Chondrocyte (in vitro differentiated cells): ENCODE data around the gene KRTAP4-12. TPM values are rescaled to one million over a fixed set of nuclear protein-coding genes. Genes with fewer than 3 reads are reported as not detected.
"Not testable (repeated sequence)": the region's sequence is repeated elsewhere in the genome, so short reads cannot be mapped to it uniquely, and the experiment has no call there.

Source experiments
- DNase-seq: peaks from one replicate; pipeline ENCODE4 v3.0.0; 2021; ENCODE audit warnings: mixed read lengths, low spot score
- H3K27ac Mint-ChIP-seq: one replicate; pipeline ENCODE4 v1.8.0; 2021; ENCODE audit warnings: mild to moderate bottlenecking, moderate library complexity, mixed read lengths; ENCODE audit not compliant: unreplicated experiment
- H3K27me3 Mint-ChIP-seq: 2 replicates; pipeline ENCODE4 v1.8.0; 2021; ENCODE audit warnings: low read depth, mixed read lengths
- H3K36me3 Mint-ChIP-seq: 2 replicates; pipeline ENCODE4 v1.8.0; 2021; ENCODE audit warnings: low read depth, mixed read lengths
- H3K4me1 Mint-ChIP-seq: 2 replicates; pipeline ENCODE4 v1.8.0; 2021; ENCODE audit warnings: low read depth, mild to moderate bottlenecking, mixed read lengths
- H3K4me3 Mint-ChIP-seq: one replicate; pipeline ENCODE4 v1.8.0; 2021; ENCODE audit warnings: mild to moderate bottlenecking, moderate library complexity, mixed read lengths; ENCODE audit not compliant: unreplicated experiment
- H3K9me3 Mint-ChIP-seq: 2 replicates; pipeline ENCODE4 v1.8.0; 2021; ENCODE audit warnings: low read depth, mixed read lengths
- total RNA-seq: library from RNA; stranded (reverse); gene quantifications from 3 replicates; pipeline ENCODE4 v1.2.1, GENCODE V29; 2021
- TF ChIP-seq, protein P1 (sequence below): fragments of 200-600 bp; sonication (generic); IDR thresholded peaks from 2 replicates; pipeline ENCODE4 v1.5.0; 2021; ENCODE audit warnings: antibody characterized with exemption, mild to moderate bottlenecking, moderate library complexity

KRTAP4-12 gene
- total RNA-seq, 1 donor from 2014 or later: not detected

DNA sequence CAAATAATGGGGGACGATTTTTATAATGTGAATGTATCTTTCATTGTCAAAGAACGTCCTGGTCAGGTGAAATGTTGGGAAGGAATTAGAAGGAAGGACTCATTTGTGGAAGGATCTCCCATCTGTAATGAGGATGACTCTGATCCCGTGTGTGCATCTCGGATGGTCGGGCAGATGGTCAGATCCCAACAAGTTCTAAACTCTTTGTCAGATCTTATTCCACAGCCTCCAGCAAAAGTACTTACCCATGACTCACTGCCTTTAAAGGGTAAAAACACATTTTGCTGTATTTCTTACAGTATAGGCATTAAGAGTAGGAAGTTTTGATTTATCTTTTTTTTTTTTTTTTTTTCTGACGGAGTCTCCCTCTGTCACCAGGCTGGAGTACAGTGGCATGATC lies 25.5 kb downstream of the KRTAP4-12 start:
- no peak for DNase-seq
- Mint-ChIP-seq H3K27me3 (no peaks in the 10 kb centered on the region), H3K27ac (peak overlapping the region; percentile 45), H3K4me3 (no peak overlapping the region), H3K36me3 (no peaks in the 10 kb centered on the region), H3K9me3 (no peaks in the 10 kb centered on the region), H3K4me1 (peaks cover 30% of the 10 kb centered on the region)
- TF ChIP-seq, protein P1, sequence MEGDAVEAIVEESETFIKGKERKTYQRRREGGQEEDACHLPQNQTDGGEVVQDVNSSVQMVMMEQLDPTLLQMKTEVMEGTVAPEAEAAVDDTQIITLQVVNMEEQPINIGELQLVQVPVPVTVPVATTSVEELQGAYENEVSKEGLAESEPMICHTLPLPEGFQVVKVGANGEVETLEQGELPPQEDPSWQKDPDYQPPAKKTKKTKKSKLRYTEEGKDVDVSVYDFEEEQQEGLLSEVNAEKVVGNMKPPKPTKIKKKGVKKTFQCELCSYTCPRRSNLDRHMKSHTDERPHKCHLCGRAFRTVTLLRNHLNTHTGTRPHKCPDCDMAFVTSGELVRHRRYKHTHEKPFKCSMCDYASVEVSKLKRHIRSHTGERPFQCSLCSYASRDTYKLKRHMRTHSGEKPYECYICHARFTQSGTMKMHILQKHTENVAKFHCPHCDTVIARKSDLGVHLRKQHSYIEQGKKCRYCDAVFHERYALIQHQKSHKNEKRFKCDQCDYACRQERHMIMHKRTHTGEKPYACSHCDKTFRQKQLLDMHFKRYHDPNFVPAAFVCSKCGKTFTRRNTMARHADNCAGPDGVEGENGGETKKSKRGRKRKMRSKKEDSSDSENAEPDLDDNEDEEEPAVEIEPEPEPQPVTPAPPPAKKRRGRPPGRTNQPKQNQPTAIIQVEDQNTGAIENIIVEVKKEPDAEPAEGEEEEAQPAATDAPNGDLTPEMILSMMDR: no peak

DNA sequence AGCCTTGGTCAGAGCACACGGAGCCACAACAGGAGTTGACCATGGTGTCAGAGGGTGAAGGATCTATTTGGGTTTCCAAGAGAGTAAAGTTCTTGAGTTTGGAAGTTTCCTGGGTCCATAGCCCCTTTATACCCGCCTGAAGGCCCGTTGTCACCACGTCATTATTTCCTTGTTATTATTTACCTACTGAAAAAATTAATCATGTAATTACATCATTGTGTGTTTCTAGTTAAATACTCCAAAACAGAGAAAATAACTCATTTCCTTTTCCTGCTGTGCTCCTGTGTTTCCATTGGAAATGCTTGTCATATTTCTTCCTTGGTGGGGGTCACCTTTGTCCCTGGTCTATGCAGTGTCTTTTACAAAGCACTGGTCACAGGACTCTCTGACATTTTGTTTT lies 25.9 kb downstream of the KRTAP4-12 start, which contains the start of gene KRTAP4-8:
TSS of gene KRTAP4-8 (minus strand) at position 101 of the 400 bp plus-strand sequence. CDS start at position 43, 58 bp downstream.
- Mint-ChIP-seq H3K4me3 (no peak within 1 kb of the TSS), H3K36me3 (no peaks in the 10 kb centered on the region), H3K27ac (peak within 1 kb of the TSS; percentile 45)

DNA sequence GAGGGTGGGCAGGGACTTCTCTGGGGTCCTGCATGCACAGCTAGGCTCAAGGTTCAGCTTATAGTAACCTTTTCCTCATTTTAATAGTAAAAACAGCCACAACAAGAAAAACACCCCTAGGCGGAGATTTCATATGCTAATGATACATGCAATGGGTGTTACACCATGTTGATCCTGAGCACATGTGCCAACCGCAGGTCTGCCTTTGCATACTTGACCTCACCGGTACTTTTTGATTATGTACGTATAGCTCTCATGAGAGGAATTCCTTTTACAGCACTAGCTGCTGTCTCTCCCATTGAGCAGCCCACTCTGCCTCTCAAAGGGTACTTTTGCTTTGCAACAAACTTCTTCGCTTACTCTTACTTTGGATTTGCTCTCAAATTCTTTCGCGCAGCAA lies 27.9 kb downstream of the KRTAP4-12 start:
- no peak for DNase-seq
- no peak overlapping the region for H3K27ac Mint-ChIP-seq
- no peaks in the 10 kb centered on the region for H3K27me3 Mint-ChIP-seq
- no peaks in the 10 kb centered on the region for H3K9me3 Mint-ChIP-seq
- TF ChIP-seq, protein P1: no peak
- no peak overlapping the region for H3K4me3 Mint-ChIP-seq
- H3K36me3 Mint-ChIP-seq: no peaks in the 10 kb centered on the region
- H3K4me1 Mint-ChIP-seq: peaks cover 25% of the 10 kb centered on the region

More for the DNA sequence above, 25.9 kb downstream of the KRTAP4-12 start, which contains the start of gene KRTAP4-8:
- TF ChIP-seq, protein P1: no peak
- H3K27me3 Mint-ChIP-seq: no peaks in the 10 kb centered on the region
- DNase-seq: no peak
- H3K4me1 Mint-ChIP-seq: peaks cover 25% of the 10 kb centered on the region
- no peaks in the 10 kb centered on the region for H3K9me3 Mint-ChIP-seq

DNA sequence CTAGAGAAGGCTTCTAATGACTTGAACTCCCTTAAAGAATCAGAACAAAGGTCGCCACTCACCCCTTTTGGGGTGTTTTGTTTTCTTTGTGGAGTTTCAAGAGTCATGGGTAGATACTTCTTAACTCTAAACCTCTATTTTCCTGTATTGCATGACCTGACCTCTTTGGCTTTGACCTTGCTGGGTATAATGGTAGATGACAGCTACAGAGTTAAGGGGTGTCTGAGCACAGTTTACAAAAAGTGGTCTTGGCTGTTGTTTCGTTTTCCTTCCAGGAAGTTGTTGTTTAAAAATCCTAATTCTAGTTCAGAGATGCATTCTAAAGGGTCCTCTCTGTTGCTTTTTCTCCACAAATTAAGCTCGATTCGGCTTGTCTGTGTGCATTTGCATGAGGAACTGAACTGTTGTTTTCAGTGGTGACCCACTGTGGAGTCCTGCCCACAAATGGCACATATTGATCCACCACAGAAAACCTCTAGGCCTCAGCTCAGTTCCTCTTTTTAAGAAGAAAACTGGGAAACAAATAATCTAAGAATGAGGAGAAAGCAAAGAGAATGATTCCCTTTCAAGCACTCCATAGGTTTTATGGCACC lies 35.1 kb downstream of the KRTAP4-12 start:
- H3K9me3 Mint-ChIP-seq, H3K4me3 Mint-ChIP-seq, DNase-seq, H3K4me1 Mint-ChIP-seq, H3K36me3 Mint-ChIP-seq, H3K27me3 Mint-ChIP-seq, H3K27ac Mint-ChIP-seq: not testable (repeated sequence)

DNA sequence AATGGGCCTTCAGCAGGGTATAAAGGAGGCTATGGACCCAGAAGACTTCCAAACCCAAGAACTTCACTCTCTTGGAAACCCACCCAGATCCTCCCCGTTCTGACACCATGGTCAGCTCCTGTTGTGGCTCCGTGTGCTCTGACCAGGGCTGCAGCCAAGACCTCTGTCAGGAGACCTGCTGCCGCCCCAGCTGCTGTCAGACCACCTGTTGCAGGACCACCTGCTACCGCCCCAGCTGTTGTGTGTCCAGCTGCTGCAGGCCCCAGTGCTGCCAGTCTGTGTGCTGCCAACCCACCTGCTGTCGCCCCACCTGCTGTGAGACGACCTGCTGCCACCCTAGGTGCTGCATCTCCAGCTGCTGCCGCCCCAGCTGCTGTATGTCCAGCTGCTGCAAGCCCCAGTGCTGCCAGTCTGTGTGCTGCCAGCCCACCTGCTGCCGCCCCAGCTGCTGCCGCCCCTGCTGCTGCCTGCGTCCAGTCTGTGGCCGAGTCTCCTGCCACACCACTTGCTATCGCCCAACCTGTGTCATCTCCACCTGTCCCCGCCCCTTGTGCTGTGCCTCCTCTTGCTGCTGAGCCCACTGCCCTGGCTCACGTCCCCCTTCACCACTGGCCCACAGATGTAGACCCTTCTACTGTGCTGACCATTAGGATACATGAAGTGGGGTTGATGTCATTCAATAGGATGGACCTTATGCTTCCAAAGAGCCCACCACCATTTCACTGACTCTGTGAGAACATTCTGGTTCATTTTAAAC lies 39.7 kb downstream of the KRTAP4-12 start, which contains the start of gene KRTAP4-7:
TSS of gene KRTAP4-7 (plus strand) at position 51 of the 757 bp plus-strand sequence. CDS start at position 108, 57 bp downstream.
- not testable (repeated sequence) for H3K4me3 Mint-ChIP-seq, H3K27me3 Mint-ChIP-seq, H3K27ac Mint-ChIP-seq, DNase-seq, H3K9me3 Mint-ChIP-seq, H3K36me3 Mint-ChIP-seq
- H3K4me1 Mint-ChIP-seq: peaks cover 24% of the 10 kb centered on the region

DNA sequence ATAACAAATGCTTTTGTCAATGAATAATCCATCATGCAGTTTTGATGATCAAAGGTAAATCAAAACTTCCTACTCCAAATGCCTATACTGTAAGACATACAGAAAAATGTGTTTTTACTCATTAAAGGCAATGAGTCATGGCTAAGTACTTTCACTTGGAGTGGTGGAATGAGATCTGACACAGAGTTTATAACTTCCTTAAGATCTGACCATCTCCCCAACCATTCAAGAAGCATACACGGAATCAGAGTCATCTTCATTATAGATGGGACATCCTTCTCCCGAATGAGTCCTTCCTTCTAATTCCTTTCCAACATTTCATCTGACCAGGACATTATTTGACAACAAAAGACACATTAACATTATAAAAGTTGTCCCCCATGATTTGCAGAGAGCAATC lies 40.6 kb downstream of the KRTAP4-12 start:
- DNase-seq, H3K27me3 Mint-ChIP-seq, H3K9me3 Mint-ChIP-seq, H3K27ac Mint-ChIP-seq, H3K4me3 Mint-ChIP-seq, H3K36me3 Mint-ChIP-seq: not testable (repeated sequence)
- peaks cover 24% of the 10 kb centered on the region for H3K4me1 Mint-ChIP-seq
